ENCODE results near the gene RNU6-8.

- TF ChIP-seq CTCF (IDR thresholded peaks at IDR 0.05): no peak
- no peak for TF ChIP-seq POLR2A (IDR thresholded peaks at IDR 0.05)
Observed at GRCh38 chr14:32190673-32191072, 12.4 kb downstream of the RNU6-8 start.

Measured in lower leg skin (tissue), 3 donors.